ENCODE data around the gene IQCB1. TPM values are rescaled to one million over a fixed set of nuclear protein-coding genes. Genes with fewer than 3 reads are reported as not detected.

The IQCB1 gene
- total RNA-seq, 1 donor from 2014 or later: 89.6 TPM

- no peak overlapping the region for H3K4me3 ChIP-seq
- H3K27me3 Mint-ChIP-seq (ENCODE audit: insufficient read depth, low read depth): peaks cover 5% of the 10 kb centered on the region
These were observed 76.0 kb downstream of the IQCB1 start for GRCh38 chr3:121758727-121759450.

GRCh38 chr3:121757812-121758545, 76.9 kb downstream of the IQCB1 start:
- TF ChIP-seq CTCF (IDR thresholded peaks at IDR 0.05): no peak
- TF ChIP-seq EZH2 (IDR thresholded peaks at IDR 0.05): no peak
- TF ChIP-seq EZH2phosphoT487 (IDR thresholded peaks at IDR 0.05): no peak
- Histone ChIP-seq H3F3A (ENCODE audit: low read depth) (no peaks in the 10 kb centered on the region), H4K20me1 (ENCODE audit: low read depth) (no peaks in the 10 kb centered on the region), H3K9me3 (ENCODE audit: low read depth) (no peaks in the 10 kb centered on the region), H3K27me3 (peaks cover 10% of the 10 kb centered on the region), H3K4me3 (no peak overlapping the region), H3K79me2 (ENCODE audit: low read depth) (no peaks in the 10 kb centered on the region), H3K9ac (no peak overlapping the region), H3K4me1 (no peaks in the 10 kb centered on the region), H3K36me3 (no peaks in the 10 kb centered on the region), H3K27ac (no peak overlapping the region), H2AFZ (replicated peaks) (no peak overlapping the region), H3K4me2 (no peak overlapping the region)
- H3K4me1 Mint-ChIP-seq: no peaks in the 10 kb centered on the region
- H3K9me3 Mint-ChIP-seq: no peaks in the 10 kb centered on the region
- H3K4me3 Mint-ChIP-seq: no peak overlapping the region
- H3K27me3 Mint-ChIP-seq (ENCODE audit: insufficient read depth, low read depth): peaks cover 5% of the 10 kb centered on the region
- no peak for DNase-seq (ENCODE audit: low spot score)
- no peaks in the 10 kb centered on the region for H3K36me3 Mint-ChIP-seq
- no peak overlapping the region for H3K27ac Mint-ChIP-seq

More at GRCh38 chr3:121758727-121759450, 76.0 kb downstream of the IQCB1 start:
- H3K4me1 Mint-ChIP-seq: no peaks in the 10 kb centered on the region
- no peaks in the 10 kb centered on the region for H4K20me1 ChIP-seq (ENCODE audit: low read depth)
- no peak overlapping the region for H3K27ac ChIP-seq
- no peaks in the 10 kb centered on the region for H3K36me3 ChIP-seq
- no peaks in the 10 kb centered on the region for H3K9me3 Mint-ChIP-seq
- H3K4me3 Mint-ChIP-seq: no peak overlapping the region
- no peak overlapping the region for H3K27ac Mint-ChIP-seq
- no peaks in the 10 kb centered on the region for H3K9me3 ChIP-seq (ENCODE audit: low read depth)
- peaks cover 4% of the 10 kb centered on the region for H3K27me3 ChIP-seq
- H3F3A ChIP-seq (ENCODE audit: low read depth): no peaks in the 10 kb centered on the region
- no peaks in the 10 kb centered on the region for H3K79me2 ChIP-seq (ENCODE audit: low read depth)
- H3K4me2 ChIP-seq: no peak overlapping the region
- no peak for DNase-seq (ENCODE audit: low spot score)
- no peak for TF ChIP-seq EZH2phosphoT487 (IDR thresholded peaks at IDR 0.05)
- TF ChIP-seq EZH2 (IDR thresholded peaks at IDR 0.05): no peak
- no peak for TF ChIP-seq CTCF (IDR thresholded peaks at IDR 0.05)
- H3K36me3 Mint-ChIP-seq: no peaks in the 10 kb centered on the region
- no peak overlapping the region for H2AFZ ChIP-seq (replicated peaks)
- H3K4me1 ChIP-seq: no peaks in the 10 kb centered on the region
- no peak overlapping the region for H3K9ac ChIP-seq

- Histone ChIP-seq H3K27me3 (peaks cover 10% of the 10 kb centered on the region), H3K4me3 (no peak overlapping the region), H3K4me1 (no peaks in the 10 kb centered on the region), H3K79me2 (ENCODE audit: low read depth) (no peaks in the 10 kb centered on the region), H3K9me3 (ENCODE audit: low read depth) (no peaks in the 10 kb centered on the region), H3K36me3 (no peaks in the 10 kb centered on the region), H4K20me1 (ENCODE audit: low read depth) (no peaks in the 10 kb centered on the region), H2AFZ (replicated peaks) (peak overlapping the region; percentile 34), H3K27ac (no peak overlapping the region), H3K9ac (no peak overlapping the region), H3K4me2 (no peak overlapping the region), H3F3A (ENCODE audit: low read depth) (no peaks in the 10 kb centered on the region)
- H3K36me3 Mint-ChIP-seq: no peaks in the 10 kb centered on the region
- H3K9me3 Mint-ChIP-seq: no peaks in the 10 kb centered on the region
- no peaks in the 10 kb centered on the region for H3K4me1 Mint-ChIP-seq
- no peak for TF ChIP-seq EZH2phosphoT487 (IDR thresholded peaks at IDR 0.05)
- TF ChIP-seq EZH2 (IDR thresholded peaks at IDR 0.05): no peak
- TF ChIP-seq CTCF (IDR thresholded peaks at IDR 0.05): no peak
- peaks cover 2% of the 10 kb centered on the region for H3K27me3 Mint-ChIP-seq (ENCODE audit: insufficient read depth, low read depth)
- no peak overlapping the region for H3K4me3 Mint-ChIP-seq
- DNase-seq (ENCODE audit: low spot score): no peak
- no peak overlapping the region for H3K27ac Mint-ChIP-seq
These were observed 77.6 kb downstream of the IQCB1 start for GRCh38 chr3:121757087-121757811.

All from neural progenitor cell (in vitro differentiated cells).